ENCODE results near the gene CMTM5.

Gene CMTM5

DNA sequence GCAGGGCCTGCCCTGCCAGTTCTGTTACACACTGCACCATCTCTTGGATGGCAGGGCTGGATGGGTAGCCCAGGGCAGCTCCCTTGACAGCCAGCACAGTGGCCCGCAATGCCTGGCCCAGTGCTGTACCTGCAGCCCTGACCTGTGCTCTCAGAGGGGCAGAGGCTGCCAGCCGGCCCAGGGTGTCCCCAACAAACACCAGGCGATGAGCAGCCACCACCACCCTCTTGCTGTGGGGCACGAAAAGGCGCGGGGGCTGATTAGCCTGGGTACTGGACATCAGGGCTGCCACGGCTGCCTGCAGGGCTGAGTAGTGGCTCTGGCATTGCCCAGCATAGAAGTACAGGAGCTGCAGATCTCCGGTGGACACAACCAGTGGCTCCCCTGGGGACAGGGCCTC lies 19.6 kb upstream of the CMTM5 start:
- in situ Hi-C loops (cut with MboI; ENCODE audit: low sequenced_read_pairs), result no loop called here

DNA sequence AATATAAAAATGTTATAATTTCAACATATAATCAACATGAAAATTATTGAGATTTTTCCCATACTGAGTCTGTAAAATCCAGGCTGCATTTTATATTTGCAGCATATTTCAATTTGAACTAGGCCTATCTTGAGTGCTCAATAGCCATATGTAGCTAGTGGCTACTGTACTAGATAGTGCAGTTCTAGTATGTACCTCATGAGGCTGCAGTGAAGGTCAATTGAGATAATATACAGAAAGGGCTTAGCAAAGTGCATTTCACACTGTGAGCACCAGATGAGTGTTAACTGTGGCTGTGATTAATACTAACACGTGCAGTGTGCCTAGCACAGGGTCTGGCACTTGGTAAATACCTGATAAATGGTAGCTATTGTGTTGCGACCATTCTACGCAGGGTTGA lies 18.8 kb upstream of the CMTM5 start:
- in situ Hi-C loops (cut with MboI; ENCODE audit: low sequenced_read_pairs), result no loop called here

GRCh38 chr14:23358553-23359166 lies 18.2 kb upstream of the CMTM5 start:
- in situ Hi-C loops (cut with MboI; ENCODE audit: low sequenced_read_pairs), result no loop called here

DNA sequence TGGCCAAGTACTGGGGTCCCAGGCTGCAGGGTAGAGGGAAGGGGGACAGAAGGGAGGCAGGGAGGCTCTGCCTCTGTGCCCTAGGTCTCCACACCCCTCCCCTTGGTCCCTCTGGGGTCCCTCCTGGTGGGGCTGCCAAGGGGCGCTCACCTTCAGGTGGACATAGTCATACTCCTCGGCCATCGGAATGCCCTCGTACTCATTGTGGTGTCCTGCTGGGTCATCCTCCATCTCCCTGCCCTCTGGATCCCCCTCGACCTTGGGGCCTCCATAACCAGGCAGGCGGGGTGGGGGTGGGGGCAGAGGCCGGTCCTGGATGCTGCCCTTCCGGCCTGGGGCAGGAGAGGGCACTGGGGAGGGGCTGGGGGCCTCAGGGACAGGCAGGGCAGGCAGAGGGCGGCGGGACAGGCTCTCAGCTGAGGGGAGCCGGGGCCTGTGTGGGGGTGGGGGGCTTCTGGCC lies 17.6 kb upstream of the CMTM5 start:
- in situ Hi-C loops (cut with MboI; ENCODE audit: low sequenced_read_pairs), result no loop called here

GRCh38 chr14:23359722-23360447 lies 17.0 kb upstream of the CMTM5 start:
- in situ Hi-C loops (cut with MboI; ENCODE audit: low sequenced_read_pairs), result no loop called here

DNA sequence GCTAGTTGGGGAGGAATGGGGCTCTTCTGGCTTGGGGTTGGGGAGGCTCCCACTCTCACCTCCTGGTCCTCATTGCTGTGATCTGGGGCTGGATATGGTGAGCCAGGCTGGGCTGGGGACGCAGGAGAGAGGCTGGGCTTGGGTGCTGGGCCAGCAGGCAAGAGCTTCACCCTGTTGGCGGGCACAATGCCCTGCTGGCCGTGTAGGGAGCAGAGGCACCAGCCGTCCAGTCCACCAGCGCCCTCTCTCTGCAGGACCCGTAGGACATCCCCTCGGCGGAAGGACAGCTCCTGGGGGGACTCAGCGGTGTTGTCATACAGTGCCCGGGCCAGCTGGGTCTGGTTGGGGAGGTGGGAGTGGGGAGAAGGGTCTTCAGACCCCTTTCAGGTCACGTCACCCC lies 16.4 kb upstream of the CMTM5 start:
- in situ Hi-C loops (cut with MboI; ENCODE audit: low sequenced_read_pairs), result no loop called here

DNA sequence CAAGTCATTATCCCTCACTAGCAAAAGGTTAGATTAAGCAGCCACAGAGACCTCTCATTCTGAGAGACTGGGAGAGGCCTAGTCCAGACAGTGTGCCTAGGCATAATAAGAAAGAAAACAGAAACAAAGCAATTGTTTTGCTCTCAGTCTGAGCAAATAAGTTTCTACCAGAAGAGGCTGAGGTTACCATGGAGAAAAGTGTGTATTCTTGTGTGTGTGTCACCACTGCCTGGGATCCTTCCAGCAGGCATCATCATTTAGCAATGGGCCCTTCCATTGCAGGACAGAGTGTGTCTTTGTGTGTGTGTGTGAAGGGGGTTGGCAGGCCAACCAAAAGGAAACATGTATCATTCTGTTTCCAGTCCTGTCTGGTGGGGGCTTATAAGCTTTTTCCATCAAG lies 15.5 kb upstream of the CMTM5 start:
- in situ Hi-C loops (cut with MboI; ENCODE audit: low sequenced_read_pairs), result no loop called here

DNA sequence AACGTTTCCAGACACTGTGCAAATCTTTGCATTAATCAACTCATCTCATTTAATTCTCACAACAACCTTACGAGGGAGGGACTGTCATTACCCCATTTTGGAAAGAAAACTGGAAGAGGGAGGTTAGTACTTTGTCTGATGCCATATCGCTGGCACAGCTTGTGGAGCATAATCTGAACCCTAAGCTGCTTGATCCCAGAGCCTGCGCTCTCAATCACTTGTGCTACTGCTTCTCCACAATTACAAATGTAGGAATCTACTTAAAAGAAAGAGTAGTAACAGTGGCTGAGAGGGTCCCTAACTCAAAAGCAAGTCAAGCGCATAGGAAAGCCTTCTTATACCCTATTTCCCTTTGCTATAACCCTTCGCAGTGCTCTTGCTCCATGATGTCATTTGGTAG lies 15.1 kb upstream of the CMTM5 start:
- in situ Hi-C loops (cut with MboI; ENCODE audit: low sequenced_read_pairs), result no loop called here

- in situ Hi-C loops (cut with MboI; ENCODE audit: low sequenced_read_pairs), result no loop called here
Observed at GRCh38 chr14:23362200-23362599, 14.6 kb upstream of the CMTM5 start.

- in situ Hi-C loops (cut with MboI; ENCODE audit: low sequenced_read_pairs), result no loop called here
Observed at GRCh38 chr14:23364164-23365035, 12.4 kb upstream of the CMTM5 start.

DNA sequence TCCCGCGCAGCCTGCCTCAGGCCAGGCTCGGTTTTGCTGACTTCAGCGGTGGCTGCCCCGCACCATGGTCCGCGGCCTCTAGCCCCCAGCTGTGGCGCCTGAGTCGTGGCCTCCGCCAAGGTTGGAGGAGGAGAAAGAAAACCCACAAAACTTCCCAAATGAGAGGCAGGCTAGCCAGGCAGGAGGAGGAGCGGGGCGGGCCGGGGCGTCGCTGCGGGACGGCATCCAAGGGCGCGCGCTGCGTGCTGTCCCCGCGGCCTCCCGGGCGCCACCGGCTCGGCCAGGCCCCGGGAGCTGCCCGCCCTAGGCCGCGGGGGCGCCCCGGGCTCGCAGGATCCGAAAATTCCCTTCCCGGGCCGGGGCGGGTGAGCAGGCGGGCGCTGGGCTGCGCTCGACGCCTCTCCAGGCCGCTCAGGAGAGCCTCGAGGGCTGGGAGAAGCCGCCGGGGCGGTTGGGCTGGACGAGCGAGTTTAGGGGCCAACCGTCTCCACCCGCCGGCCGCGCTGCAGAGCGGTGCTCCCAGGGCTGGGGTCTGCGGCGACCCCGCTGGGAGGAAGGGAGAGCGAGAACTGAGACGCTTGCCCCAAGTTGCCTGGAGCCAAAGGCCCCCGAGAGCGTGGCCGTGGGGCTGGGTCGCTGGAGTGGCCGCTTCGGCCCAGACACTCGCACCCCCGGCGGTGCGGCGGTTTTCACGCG lies 11.7 kb upstream of the CMTM5 start, which contains the start of gene EFS:
Gene EFS (minus strand): TSS at position 137 of the 696 bp plus-strand sequence. CDS start 147 bp downstream, outside the sequence.
- in situ Hi-C loops (cut with MboI; ENCODE audit: low sequenced_read_pairs), result no loop called here

GRCh38 chr14:23365732-23366425 lies 11.0 kb upstream of the CMTM5 start:
- in situ Hi-C loops (cut with MboI; ENCODE audit: low sequenced_read_pairs), result no loop called here

GRCh38 chr14:23366426-23366921 lies 10.4 kb upstream of the CMTM5 start:
- in situ Hi-C loops (cut with MboI; ENCODE audit: low sequenced_read_pairs), result no loop called here

DNA sequence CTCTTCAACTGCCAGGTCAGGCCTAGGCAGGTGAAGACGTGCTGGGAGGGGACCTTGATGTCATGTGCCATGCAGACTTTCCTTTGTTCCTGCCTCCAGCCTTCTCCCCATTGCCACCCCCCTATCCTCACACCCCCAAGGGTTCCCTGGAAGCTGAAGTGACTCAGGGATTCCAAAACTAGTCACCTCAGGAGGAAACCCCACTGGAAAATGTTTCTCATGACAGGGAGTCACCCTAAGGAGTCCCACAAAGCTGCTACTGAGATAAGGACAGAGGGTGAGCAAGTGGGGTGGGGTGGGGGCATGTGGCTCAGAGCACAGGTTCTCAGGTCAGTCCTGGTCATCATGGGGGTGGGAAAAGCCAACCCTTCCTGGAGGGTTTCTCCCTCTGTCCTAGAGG lies 6.6 kb upstream of the CMTM5 start:
- in situ Hi-C loops (cut with MboI; ENCODE audit: low sequenced_read_pairs), result no loop called here

DNA sequence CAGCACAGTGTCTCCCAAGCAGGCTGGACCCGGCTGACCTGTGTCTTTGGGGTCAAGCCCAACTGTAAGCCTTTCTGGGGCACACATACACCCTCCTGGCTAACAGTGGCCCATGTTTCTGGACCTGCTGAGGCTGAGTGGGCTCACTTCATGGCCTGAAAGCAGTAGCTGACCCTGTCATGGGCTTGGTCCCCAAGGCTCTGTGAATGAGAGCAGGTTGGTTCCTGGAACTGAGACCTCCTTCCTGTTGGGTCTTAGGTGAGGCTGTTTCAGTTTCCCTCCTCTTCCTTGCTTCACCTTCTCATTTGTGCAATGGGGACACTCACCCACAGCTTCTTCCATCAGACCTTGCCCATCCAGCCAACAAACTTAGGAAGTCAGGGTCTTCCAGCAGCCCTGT lies 5.0 kb upstream of the CMTM5 start:
- in situ Hi-C loops (cut with MboI; ENCODE audit: low sequenced_read_pairs), result no loop called here

DNA sequence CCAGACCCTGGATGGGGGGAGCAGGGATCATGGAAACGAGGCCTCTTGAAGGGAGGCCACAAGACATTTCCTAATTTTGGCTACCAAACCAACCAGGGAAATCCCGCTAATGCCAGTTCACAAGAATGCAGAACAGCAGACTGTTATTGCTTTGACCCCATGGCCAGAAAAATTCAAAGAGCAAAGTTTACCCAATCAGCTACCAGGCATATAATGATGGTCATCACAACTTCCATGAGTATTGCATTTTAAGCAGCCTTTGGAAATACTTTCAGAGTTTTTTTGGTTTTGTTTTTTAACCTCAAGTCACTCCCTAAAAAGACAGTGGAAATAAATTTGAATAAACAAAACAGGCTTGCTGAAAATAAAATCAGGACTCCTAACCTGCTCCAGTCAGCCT lies 4.3 kb upstream of the CMTM5 start, which contains the start of gene IL25:
Gene IL25 (plus strand): TSS at position 301 of the 400 bp plus-strand sequence.
- in situ Hi-C loops (cut with MboI; ENCODE audit: low sequenced_read_pairs), result no loop called here

DNA sequence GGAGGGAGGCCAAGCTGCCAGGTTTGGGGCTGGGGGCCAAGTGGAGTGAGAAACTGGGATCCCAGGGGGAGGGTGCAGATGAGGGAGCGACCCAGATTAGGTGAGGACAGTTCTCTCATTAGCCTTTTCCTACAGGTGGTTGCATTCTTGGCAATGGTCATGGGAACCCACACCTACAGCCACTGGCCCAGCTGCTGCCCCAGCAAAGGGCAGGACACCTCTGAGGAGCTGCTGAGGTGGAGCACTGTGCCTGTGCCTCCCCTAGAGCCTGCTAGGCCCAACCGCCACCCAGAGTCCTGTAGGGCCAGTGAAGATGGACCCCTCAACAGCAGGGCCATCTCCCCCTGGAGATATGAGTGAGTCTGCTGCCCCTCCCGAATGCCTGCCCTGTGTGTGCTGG lies 3.8 kb upstream of the CMTM5 start:
- in situ Hi-C loops (cut with MboI; ENCODE audit: low sequenced_read_pairs), result no loop called here

DNA sequence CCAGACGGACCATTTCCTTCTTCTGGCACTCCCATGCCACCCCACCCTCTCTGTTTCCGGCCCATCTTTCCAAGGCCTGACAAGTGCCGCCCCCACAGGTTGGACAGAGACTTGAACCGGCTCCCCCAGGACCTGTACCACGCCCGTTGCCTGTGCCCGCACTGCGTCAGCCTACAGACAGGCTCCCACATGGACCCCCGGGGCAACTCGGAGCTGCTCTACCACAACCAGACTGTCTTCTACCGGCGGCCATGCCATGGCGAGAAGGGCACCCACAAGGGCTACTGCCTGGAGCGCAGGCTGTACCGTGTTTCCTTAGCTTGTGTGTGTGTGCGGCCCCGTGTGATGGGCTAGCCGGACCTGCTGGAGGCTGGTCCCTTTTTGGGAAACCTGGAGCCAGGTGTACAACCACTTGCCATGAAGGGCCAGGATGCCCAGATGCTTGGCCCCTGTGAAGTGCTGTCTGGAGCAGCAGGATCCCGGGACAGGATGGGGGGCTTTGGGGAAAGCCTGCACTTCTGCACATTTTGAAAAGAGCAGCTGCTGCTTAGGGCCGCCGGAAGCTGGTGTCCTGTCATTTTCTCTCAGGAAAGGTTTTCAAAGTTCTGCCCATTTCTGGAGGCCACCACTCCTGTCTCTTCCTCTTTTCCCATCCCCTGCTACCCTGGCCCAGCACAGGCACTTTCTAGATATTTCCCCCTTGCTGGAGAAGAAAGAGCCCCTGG lies 1.2 kb upstream of the CMTM5 start:
- in situ Hi-C loops (cut with MboI; ENCODE audit: low sequenced_read_pairs), result no loop called here

- in situ Hi-C loops (cut with MboI; ENCODE audit: low sequenced_read_pairs), result no loop called here
Observed at GRCh38 chr14:23377198-23377550, 328 bp downstream of the CMTM5 start.

Data from HL-60/S4 (cell line).